ENCODE results near the gene CNTNAP5. TPM values are rescaled to one million over a fixed set of nuclear protein-coding genes. Genes with fewer than 3 reads are reported as not detected.

CNTNAP5 gene
- total and polyA plus RNA-seq, 4 donors = not detected

DNA sequence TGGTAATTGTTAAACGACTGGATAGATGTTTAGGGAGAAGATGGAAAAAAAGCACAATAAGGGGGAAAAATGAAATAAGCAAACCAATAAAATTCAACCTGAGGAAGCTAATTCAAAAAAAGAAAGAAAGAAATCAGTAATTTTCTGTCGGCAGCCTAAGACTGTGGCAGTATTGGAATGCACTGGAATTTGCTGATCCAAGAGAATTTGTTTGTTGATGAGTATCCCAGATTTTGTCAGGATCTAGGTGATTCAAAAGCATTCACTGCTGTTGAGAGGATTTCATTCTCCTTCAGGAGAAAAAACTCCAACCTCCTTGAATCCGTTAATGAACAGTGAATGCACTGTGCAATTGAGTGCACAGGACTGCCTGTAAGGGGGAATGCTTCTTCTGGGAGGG is 546.7 kb downstream of the CNTNAP5 start:
- WGBS = 84% methylated on average over 3 of the region's 3 CpGs

More for the DNA sequence above, 546.7 kb downstream of the CNTNAP5 start:
- no peak for DNase-seq (ENCODE audit: low spot score)
- no peaks in the 10 kb centered on the region for H3K36me3 ChIP-seq (ENCODE audit: control insufficient read depth in 4 of 4, insufficient read depth in 3 of 4, low read depth in 1 of 4, low read length in 3 of 4)
- no peaks in the 10 kb centered on the region for H3K9me3 ChIP-seq (ENCODE audit: control insufficient read depth in 4 of 4, low read length in 3 of 4)
- no peak overlapping the region for H3K4me3 ChIP-seq (ENCODE audit: low read depth in 1 of 3, low read length in 3 of 3)
- TF ChIP-seq HNF4A (conservative IDR thresholded peaks at IDR 0.05) (no peak), JUND (IDR thresholded peaks at IDR 0.05) (no peak), GABPA (IDR thresholded peaks at IDR 0.05 in 1 of 2, conservative IDR thresholded peaks at IDR 0.05 in 1 of 2) (no peak), FOXA2 (IDR thresholded peaks at IDR 0.05) (no peak), RXRA (IDR thresholded peaks at IDR 0.05) (no peak), TAF1 (conservative IDR thresholded peaks at IDR 0.05) (no peak), NR2F2 (IDR thresholded peaks at IDR 0.05) (no peak), YY1 (IDR thresholded peaks at IDR 0.05) (no peak), RAD21 (IDR thresholded peaks at IDR 0.05) (no peak)
- TF ChIP-seq, protein P1, sequence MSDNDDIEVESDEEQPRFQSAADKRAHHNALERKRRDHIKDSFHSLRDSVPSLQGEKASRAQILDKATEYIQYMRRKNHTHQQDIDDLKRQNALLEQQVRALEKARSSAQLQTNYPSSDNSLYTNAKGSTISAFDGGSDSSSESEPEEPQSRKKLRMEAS (IDR thresholded peaks at IDR 0.05) = no peak
- TF ChIP-seq, protein P2, sequence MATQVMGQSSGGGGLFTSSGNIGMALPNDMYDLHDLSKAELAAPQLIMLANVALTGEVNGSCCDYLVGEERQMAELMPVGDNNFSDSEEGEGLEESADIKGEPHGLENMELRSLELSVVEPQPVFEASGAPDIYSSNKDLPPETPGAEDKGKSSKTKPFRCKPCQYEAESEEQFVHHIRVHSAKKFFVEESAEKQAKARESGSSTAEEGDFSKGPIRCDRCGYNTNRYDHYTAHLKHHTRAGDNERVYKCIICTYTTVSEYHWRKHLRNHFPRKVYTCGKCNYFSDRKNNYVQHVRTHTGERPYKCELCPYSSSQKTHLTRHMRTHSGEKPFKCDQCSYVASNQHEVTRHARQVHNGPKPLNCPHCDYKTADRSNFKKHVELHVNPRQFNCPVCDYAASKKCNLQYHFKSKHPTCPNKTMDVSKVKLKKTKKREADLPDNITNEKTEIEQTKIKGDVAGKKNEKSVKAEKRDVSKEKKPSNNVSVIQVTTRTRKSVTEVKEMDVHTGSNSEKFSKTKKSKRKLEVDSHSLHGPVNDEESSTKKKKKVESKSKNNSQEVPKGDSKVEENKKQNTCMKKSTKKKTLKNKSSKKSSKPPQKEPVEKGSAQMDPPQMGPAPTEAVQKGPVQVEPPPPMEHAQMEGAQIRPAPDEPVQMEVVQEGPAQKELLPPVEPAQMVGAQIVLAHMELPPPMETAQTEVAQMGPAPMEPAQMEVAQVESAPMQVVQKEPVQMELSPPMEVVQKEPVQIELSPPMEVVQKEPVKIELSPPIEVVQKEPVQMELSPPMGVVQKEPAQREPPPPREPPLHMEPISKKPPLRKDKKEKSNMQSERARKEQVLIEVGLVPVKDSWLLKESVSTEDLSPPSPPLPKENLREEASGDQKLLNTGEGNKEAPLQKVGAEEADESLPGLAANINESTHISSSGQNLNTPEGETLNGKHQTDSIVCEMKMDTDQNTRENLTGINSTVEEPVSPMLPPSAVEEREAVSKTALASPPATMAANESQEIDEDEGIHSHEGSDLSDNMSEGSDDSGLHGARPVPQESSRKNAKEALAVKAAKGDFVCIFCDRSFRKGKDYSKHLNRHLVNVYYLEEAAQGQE (IDR thresholded peaks at IDR 0.05) = no peak
- TF ChIP-seq, protein P3, sequence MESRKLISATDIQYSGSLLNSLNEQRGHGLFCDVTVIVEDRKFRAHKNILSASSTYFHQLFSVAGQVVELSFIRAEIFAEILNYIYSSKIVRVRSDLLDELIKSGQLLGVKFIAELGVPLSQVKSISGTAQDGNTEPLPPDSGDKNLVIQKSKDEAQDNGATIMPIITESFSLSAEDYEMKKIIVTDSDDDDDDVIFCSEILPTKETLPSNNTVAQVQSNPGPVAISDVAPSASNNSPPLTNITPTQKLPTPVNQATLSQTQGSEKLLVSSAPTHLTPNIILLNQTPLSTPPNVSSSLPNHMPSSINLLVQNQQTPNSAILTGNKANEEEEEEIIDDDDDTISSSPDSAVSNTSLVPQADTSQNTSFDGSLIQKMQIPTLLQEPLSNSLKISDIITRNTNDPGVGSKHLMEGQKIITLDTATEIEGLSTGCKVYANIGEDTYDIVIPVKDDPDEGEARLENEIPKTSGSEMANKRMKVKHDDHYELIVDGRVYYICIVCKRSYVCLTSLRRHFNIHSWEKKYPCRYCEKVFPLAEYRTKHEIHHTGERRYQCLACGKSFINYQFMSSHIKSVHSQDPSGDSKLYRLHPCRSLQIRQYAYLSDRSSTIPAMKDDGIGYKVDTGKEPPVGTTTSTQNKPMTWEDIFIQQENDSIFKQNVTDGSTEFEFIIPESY (IDR thresholded peaks at IDR 0.05) = no peak
- TF ChIP-seq, protein P4, sequence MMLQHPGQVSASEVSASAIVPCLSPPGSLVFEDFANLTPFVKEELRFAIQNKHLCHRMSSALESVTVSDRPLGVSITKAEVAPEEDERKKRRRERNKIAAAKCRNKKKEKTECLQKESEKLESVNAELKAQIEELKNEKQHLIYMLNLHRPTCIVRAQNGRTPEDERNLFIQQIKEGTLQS (IDR thresholded peaks at IDR 0.05) = no peak
- TF ChIP-seq, protein P5, sequence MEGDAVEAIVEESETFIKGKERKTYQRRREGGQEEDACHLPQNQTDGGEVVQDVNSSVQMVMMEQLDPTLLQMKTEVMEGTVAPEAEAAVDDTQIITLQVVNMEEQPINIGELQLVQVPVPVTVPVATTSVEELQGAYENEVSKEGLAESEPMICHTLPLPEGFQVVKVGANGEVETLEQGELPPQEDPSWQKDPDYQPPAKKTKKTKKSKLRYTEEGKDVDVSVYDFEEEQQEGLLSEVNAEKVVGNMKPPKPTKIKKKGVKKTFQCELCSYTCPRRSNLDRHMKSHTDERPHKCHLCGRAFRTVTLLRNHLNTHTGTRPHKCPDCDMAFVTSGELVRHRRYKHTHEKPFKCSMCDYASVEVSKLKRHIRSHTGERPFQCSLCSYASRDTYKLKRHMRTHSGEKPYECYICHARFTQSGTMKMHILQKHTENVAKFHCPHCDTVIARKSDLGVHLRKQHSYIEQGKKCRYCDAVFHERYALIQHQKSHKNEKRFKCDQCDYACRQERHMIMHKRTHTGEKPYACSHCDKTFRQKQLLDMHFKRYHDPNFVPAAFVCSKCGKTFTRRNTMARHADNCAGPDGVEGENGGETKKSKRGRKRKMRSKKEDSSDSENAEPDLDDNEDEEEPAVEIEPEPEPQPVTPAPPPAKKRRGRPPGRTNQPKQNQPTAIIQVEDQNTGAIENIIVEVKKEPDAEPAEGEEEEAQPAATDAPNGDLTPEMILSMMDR (IDR thresholded peaks at IDR 0.05; ENCODE audit: low read depth, low read length, missing input control) = no peak
- peaks cover 0 to 17% (median 5%) of the 10 kb centered on the region in 4 donors for H3K4me1 ChIP-seq (ENCODE audit: control insufficient read depth in 4 of 4, insufficient read depth in 4 of 4, low read length in 3 of 4)
- no peak overlapping the region for H3K9ac ChIP-seq (ENCODE audit: low read depth in 1 of 2, low read length in 2 of 2)
- no peak overlapping the region for H3K27ac ChIP-seq (ENCODE audit: low read depth in 1 of 2, low read length in 2 of 2)
- H3K27me3 ChIP-seq (ENCODE audit: control insufficient read depth in 4 of 4, insufficient read depth in 4 of 4, low read length in 3 of 4) = no peaks in the 10 kb centered on the region
